ENCODE results near the gene CD28. TPM values are rescaled to one million over a fixed set of nuclear protein-coding genes. Genes with fewer than 3 reads are reported as not detected.
A peak's percentile ranks its signal among the peaks of the same experiment; 100 is the strongest.

Gene CD28
- polyA plus RNA-seq, 2 of the 4 experiments (the other 2 are of a cell fraction): not detected

DNA sequence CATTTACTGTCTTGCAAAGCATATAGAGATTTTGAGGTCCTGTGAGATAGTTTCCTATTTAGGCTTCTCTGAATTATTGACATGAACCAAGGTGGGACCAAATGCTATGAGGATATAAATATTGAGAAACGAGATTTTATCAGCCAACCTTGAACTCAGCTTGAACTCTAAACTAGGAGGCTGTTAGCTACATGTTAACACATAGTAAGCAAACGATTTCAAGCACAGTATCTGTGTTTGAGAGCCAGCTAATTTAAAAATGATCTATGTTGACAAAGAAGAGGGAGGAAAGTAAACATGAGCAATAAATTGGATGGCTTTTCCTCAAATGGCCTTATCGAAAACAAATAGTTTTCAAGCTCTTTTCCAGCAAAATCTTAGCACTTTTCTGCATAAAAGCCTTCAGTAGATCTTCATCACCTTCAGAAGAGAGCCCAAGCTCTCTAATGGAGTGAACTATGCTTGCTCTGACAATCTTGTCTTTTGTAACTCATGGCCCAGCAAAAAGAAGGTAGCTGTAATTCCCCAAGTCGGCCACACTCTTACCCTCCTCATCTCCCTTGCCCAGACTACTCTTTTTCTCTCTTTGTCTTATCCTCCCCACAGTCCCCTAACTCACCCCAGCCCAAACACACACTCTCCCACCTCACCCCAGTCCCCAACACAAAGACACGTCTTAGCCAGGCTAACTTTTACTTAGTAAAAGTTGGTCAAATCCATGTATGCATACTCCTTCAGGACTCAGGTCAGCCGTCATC is 14.7 kb downstream of the CD28 start:
- ATAC-seq (peak in 1 of 2 experiments; percentile 62; a peak in 3 of 6 replicates), DNase-seq (ENCODE audit: low read depth in 1 of 2, low spot score in 1 of 2) (no peak), FAIRE-seq (no peak)
- Histone ChIP-seq H3K27ac (no peak overlapping the region), H3K9me3 (no peaks in the 10 kb centered on the region), H3K4me1 (no peaks in the 10 kb centered on the region), H3K4me3 (no peak overlapping the region), H3K4me2 (no peak overlapping the region)
- CTCF ChIA-PET: interaction anchor here (0.9 to 2.3 kb wide), 3 partner anchors 11 to 37 kb away, joined by 3 to 7 read pairs (median 3); no protein-coding TSS in a partner anchor
- TF ChIP-seq, protein P1, sequence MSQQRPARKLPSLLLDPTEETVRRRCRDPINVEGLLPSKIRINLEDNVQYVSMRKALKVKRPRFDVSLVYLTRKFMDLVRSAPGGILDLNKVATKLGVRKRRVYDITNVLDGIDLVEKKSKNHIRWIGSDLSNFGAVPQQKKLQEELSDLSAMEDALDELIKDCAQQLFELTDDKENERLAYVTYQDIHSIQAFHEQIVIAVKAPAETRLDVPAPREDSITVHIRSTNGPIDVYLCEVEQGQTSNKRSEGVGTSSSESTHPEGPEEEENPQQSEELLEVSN (IDR thresholded peaks at IDR 0.05; ENCODE audit: borderline replicate concordance, low read depth): no peak
- POLR2A ChIA-PET: no interaction called here
- 43% methylated on average over 6 of the region's 6 CpGs for WGBS (ENCODE audit: missing lambda C conversion rate)

DNA sequence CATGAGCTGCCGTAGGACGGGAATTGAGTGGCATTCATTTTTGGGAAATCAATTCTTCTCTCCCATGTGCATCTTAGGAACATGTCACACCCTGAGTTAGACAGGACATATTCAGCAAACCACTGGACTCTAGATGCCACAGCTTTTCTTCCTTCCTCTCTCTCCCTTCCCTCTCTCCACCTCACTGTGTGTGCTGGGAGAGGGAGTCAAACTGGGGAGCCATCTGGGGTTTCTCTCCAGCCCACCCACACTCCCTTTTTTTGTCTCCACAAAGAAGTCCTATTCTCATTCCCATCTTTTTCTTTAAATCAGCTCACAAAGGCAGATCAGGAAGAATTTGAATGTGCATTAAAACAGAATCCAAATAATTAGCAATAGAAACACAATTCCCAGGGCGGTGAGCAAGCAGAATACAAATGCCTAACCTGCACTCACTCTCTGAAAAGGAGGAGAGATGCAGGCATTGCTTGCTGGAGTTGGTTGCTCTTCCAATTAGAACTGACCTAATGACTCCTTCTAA is 15.4 kb downstream of the CD28 start:
- Histone ChIP-seq H3K27ac (no peak overlapping the region), H3K4me1 (no peaks in the 10 kb centered on the region), H3K9me3 (no peaks in the 10 kb centered on the region), H3K4me2 (no peak overlapping the region), H3K4me3 (no peak overlapping the region)
- FAIRE-seq (no peak), ATAC-seq (no peak), DNase-seq (ENCODE audit: low read depth in 1 of 2, low spot score in 1 of 2) (no peak)
- ChIA-PET CTCF (interaction anchor here (0.9 to 2.3 kb wide), 3 partner anchors 10 to 36 kb away, joined by 3 to 7 read pairs (median 3); no protein-coding TSS in a partner anchor), POLR2A (no interaction called here)
- TF ChIP-seq ZC3H11A (IDR thresholded peaks at IDR 0.05): no peak
- TF ChIP-seq RAD21 (conservative IDR thresholded peaks at IDR 0.05 in 1 of 2, IDR thresholded peaks at IDR 0.05 in 1 of 2): no peak
- no peak for TF ChIP-seq EHF (CRISPR knock-in tag; IDR thresholded peaks at IDR 0.05)
- no peak for TF ChIP-seq HEYL (CRISPR knock-in tag; IDR thresholded peaks at IDR 0.05)
- no peak for TF ChIP-seq RCOR1 (IDR thresholded peaks at IDR 0.05; ENCODE audit: low read depth, low read length)
- TF ChIP-seq, protein P2, sequence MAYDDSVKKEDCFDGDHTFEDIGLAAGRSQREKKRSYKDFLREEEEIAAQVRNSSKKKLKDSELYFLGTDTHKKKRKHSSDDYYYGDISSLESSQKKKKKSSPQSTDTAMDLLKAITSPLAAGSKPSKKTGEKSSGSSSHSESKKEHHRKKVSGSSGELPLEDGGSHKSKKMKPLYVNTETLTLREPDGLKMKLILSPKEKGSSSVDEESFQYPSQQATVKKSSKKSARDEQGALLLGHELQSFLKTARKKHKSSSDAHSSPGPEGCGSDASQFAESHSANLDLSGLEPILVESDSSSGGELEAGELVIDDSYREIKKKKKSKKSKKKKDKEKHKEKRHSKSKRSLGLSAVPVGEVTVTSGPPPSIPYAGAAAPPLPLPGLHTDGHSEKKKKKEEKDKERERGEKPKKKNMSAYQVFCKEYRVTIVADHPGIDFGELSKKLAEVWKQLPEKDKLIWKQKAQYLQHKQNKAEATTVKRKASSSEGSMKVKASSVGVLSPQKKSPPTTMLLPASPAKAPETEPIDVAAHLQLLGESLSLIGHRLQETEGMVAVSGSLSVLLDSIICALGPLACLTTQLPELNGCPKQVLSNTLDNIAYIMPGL (CRISPR knock-in tag; IDR thresholded peaks at IDR 0.05; ENCODE audit: borderline replicate concordance): no peak
- TF ChIP-seq, protein P3, sequence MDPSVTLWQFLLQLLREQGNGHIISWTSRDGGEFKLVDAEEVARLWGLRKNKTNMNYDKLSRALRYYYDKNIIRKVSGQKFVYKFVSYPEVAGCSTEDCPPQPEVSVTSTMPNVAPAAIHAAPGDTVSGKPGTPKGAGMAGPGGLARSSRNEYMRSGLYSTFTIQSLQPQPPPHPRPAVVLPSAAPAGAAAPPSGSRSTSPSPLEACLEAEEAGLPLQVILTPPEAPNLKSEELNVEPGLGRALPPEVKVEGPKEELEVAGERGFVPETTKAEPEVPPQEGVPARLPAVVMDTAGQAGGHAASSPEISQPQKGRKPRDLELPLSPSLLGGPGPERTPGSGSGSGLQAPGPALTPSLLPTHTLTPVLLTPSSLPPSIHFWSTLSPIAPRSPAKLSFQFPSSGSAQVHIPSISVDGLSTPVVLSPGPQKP (IDR thresholded peaks at IDR 0.05; ENCODE audit: low read depth, low read length): no peak
- no peak for TF ChIP-seq JUN (IDR thresholded peaks at IDR 0.05)
- TF ChIP-seq NPAS2 (CRISPR knock-in tag; IDR thresholded peaks at IDR 0.05; ENCODE audit: borderline replicate concordance): no peak
- TF ChIP-seq ZSCAN20 (CRISPR knock-in tag; IDR thresholded peaks at IDR 0.05): no peak
- TF ChIP-seq, protein P4, sequence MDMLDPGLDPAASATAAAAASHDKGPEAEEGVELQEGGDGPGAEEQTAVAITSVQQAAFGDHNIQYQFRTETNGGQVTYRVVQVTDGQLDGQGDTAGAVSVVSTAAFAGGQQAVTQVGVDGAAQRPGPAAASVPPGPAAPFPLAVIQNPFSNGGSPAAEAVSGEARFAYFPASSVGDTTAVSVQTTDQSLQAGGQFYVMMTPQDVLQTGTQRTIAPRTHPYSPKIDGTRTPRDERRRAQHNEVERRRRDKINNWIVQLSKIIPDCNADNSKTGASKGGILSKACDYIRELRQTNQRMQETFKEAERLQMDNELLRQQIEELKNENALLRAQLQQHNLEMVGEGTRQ (IDR thresholded peaks at IDR 0.05): no peak
- TF ChIP-seq PHF8 (IDR thresholded peaks at IDR 0.05; ENCODE audit: borderline replicate concordance, low read depth): no peak
- TF ChIP-seq KDM5A (IDR thresholded peaks at IDR 0.05): no peak
- 91% methylated on average over 3 of the region's 3 CpGs for WGBS (ENCODE audit: missing lambda C conversion rate)

DNA sequence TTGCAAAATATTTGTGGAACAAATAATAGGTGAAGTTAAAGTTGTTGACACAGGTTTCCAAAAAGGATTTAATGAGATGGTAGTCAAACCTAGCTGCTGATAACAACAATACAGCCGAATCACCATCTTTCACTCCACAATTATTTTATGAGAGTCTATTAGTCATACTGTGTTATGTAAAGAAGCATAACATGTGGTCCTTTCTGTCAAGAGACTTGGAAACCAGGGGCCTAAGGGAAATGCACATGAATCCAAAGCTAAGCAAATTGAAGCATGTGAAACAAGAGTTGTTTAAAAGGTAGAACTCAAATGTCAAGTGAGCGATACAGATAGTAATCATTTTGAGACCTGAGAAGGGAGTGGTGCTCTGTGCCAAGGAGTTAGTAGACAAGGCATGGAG is 16.0 kb downstream of the CD28 start:
- ChIA-PET CTCF (interaction anchor here (2.3 kb wide), 1 partner anchor 10 kb away, joined by 7 read pairs; no protein-coding TSS in a partner anchor), POLR2A (no interaction called here)
- H3K27ac ChIP-seq: no peak overlapping the region
- DNase-seq (ENCODE audit: low read depth in 1 of 2, low spot score in 1 of 2): no peak
- H3K9me3 ChIP-seq: no peaks in the 10 kb centered on the region
- ATAC-seq: no peak
- WGBS (ENCODE audit: missing lambda C conversion rate): 50% methylated on average over 2 of the region's 2 CpGs
- no peak overlapping the region for H3K4me3 ChIP-seq
- H3K4me2 ChIP-seq: no peak overlapping the region
- FAIRE-seq: no peak
- no peaks in the 10 kb centered on the region for H3K4me1 ChIP-seq
- TF ChIP-seq, protein P5, sequence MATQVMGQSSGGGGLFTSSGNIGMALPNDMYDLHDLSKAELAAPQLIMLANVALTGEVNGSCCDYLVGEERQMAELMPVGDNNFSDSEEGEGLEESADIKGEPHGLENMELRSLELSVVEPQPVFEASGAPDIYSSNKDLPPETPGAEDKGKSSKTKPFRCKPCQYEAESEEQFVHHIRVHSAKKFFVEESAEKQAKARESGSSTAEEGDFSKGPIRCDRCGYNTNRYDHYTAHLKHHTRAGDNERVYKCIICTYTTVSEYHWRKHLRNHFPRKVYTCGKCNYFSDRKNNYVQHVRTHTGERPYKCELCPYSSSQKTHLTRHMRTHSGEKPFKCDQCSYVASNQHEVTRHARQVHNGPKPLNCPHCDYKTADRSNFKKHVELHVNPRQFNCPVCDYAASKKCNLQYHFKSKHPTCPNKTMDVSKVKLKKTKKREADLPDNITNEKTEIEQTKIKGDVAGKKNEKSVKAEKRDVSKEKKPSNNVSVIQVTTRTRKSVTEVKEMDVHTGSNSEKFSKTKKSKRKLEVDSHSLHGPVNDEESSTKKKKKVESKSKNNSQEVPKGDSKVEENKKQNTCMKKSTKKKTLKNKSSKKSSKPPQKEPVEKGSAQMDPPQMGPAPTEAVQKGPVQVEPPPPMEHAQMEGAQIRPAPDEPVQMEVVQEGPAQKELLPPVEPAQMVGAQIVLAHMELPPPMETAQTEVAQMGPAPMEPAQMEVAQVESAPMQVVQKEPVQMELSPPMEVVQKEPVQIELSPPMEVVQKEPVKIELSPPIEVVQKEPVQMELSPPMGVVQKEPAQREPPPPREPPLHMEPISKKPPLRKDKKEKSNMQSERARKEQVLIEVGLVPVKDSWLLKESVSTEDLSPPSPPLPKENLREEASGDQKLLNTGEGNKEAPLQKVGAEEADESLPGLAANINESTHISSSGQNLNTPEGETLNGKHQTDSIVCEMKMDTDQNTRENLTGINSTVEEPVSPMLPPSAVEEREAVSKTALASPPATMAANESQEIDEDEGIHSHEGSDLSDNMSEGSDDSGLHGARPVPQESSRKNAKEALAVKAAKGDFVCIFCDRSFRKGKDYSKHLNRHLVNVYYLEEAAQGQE (IDR thresholded peaks at IDR 0.05): no peak
- TF ChIP-seq FOSL2 (IDR thresholded peaks at IDR 0.05) (no peak), FOSL2 (CRISPR knock-in tag; IDR thresholded peaks at IDR 0.05) (no peak), PHF8 (IDR thresholded peaks at IDR 0.05; ENCODE audit: borderline replicate concordance, low read depth) (no peak), TFCP2L1 (CRISPR knock-in tag; IDR thresholded peaks at IDR 0.05) (no peak), ZSCAN20 (CRISPR knock-in tag; IDR thresholded peaks at IDR 0.05) (no peak), TP53 (CRISPR knock-in tag; IDR thresholded peaks at IDR 0.05) (no peak), HOXA7 (CRISPR knock-in tag; IDR thresholded peaks at IDR 0.05) (no peak), ESRRA (IDR thresholded peaks at IDR 0.05; ENCODE audit: borderline replicate concordance, low read length) (no peak), HEYL (CRISPR knock-in tag; IDR thresholded peaks at IDR 0.05) (no peak), HDAC2 (IDR thresholded peaks at IDR 0.05) (no peak)
- TF ChIP-seq, protein P3 (IDR thresholded peaks at IDR 0.05; ENCODE audit: low read depth, low read length): no peak
